H9 (cell line): Measurements from ENCODE around the gene ZBTB20. TPM values are rescaled to one million over a fixed set of nuclear protein-coding genes. Genes with fewer than 3 reads are reported as not detected.

Experiments
- DNase-seq: peaks from one replicate; pipeline ENCODE4 v3.0.0-alpha.2; 2017
- H2AFZ ChIP-seq: one replicate; pipeline ENCODE4 v1.6.1; 2013; ENCODE audit warnings: mild to moderate bottlenecking, low read length, control low read depth, moderate library complexity
- H2AK5ac ChIP-seq: 2 replicates; pipeline ENCODE4 v1.6.1; 2013; ENCODE audit warnings: low read length, control low read depth, mixed read lengths; ENCODE audit not compliant: insufficient read length
- H2BK120ac ChIP-seq: one replicate; pipeline ENCODE4 v1.6.1; 2013; ENCODE audit warnings: low read depth, mild to moderate bottlenecking, low read length, control low read depth, inconsistent platforms; ENCODE audit not compliant: poor library complexity, severe bottlenecking
- H2BK12ac ChIP-seq: 2 replicates; pipeline ENCODE4 v1.6.1; 2013; ENCODE audit warnings: low read length, control low read depth, mixed read lengths, low read depth; ENCODE audit not compliant: insufficient read length
- H2BK15ac ChIP-seq: 2 replicates; pipeline ENCODE4 v1.6.1; 2013; ENCODE audit warnings: low read depth, low read length, control low read depth
- H2BK20ac ChIP-seq: one replicate; pipeline ENCODE4 v1.6.1; 2013; ENCODE audit warnings: low read depth, mild to moderate bottlenecking, low read length, control low read depth, inconsistent platforms; ENCODE audit not compliant: poor library complexity, severe bottlenecking
- H2BK5ac ChIP-seq: 2 replicates; pipeline ENCODE4 v1.6.1; 2013; ENCODE audit warnings: low read length, control low read depth, mixed read lengths; ENCODE audit not compliant: insufficient read length
- H3K14ac ChIP-seq: 2 replicates; pipeline ENCODE4 v1.6.1; 2013; ENCODE audit warnings: low read length, control low read depth; ENCODE audit not compliant: insufficient read depth
- H3K18ac ChIP-seq: 2 replicates; pipeline ENCODE4 v1.6.1; 2013; ENCODE audit warnings: low read depth, mild to moderate bottlenecking, mixed read lengths, low read length, control low read depth; ENCODE audit not compliant: insufficient read length
- H3K23ac ChIP-seq: 2 replicates; pipeline ENCODE4 v1.6.1; 2013; ENCODE audit warnings: low read length, control low read depth, mixed read lengths, low read depth; ENCODE audit not compliant: insufficient read length
- H3K23me2 ChIP-seq: 2 replicates; pipeline ENCODE4 v1.6.1; 2013; ENCODE audit warnings: low read depth, mild to moderate bottlenecking, mixed read lengths, low read length, control low read depth; ENCODE audit not compliant: insufficient read length, poor library complexity, severe bottlenecking
- H3K27ac ChIP-seq: 2 replicates; pipeline ENCODE4 v1.5.1; 2013; ENCODE audit warnings: low read length, control low read depth, mixed read lengths, low read depth; ENCODE audit not compliant: insufficient read length
- H3K27me3 ChIP-seq: 2 replicates; pipeline ENCODE4 v1.6.1; 2013; ENCODE audit warnings: low read length, control low read depth, inconsistent platforms; ENCODE audit not compliant: insufficient read depth
- H3K4ac ChIP-seq: 2 replicates; pipeline ENCODE4 v1.6.1; 2013; ENCODE audit warnings: low read depth, mild to moderate bottlenecking, control low read depth, inconsistent platforms, low read length, moderate library complexity
- H3K4me1 ChIP-seq: 2 replicates; pipeline ENCODE4 v1.6.1; 2013; ENCODE audit warnings: low read length, control low read depth, inconsistent platforms; ENCODE audit not compliant: insufficient read depth
- H3K4me2 ChIP-seq: 2 replicates; pipeline ENCODE4 v1.6.1; 2013; ENCODE audit warnings: low read length, control low read depth, mixed read lengths; ENCODE audit not compliant: insufficient read length, insufficient read depth
- H3K56ac ChIP-seq: 2 replicates; pipeline ENCODE4 v1.6.1; 2013; ENCODE audit warnings: low read depth, mild to moderate bottlenecking, mixed read lengths, low read length, control low read depth; ENCODE audit not compliant: insufficient read length
- H3K79me1 ChIP-seq: 2 replicates; pipeline ENCODE4 v1.6.1; 2013; ENCODE audit warnings: low read depth, mild to moderate bottlenecking, moderate library complexity, low read length, control low read depth, inconsistent platforms; ENCODE audit not compliant: insufficient read depth, poor library complexity, severe bottlenecking
- H3K79me2 ChIP-seq: 2 replicates; pipeline ENCODE4 v1.6.1; 2013; ENCODE audit warnings: low read length, control low read depth, inconsistent platforms; ENCODE audit not compliant: insufficient read depth
- H3K9ac ChIP-seq: 2 replicates; pipeline ENCODE4 v1.6.1; 2013; ENCODE audit warnings: low read length, control low read depth, mixed read lengths; ENCODE audit not compliant: insufficient read length; ENCODE audit errors: extremely low read depth
- H3K9me3 ChIP-seq: one replicate; pipeline ENCODE4 v1.6.1; 2013; ENCODE audit warnings: low read depth, low read length, inconsistent platforms; ENCODE audit not compliant: control insufficient read depth
- H3T11ph ChIP-seq: one replicate; pipeline ENCODE4 v1.6.1; 2013; ENCODE audit warnings: mild to moderate bottlenecking, low read length, control low read depth, inconsistent platforms
- H4K20me1 ChIP-seq: one replicate; pipeline ENCODE4 v1.6.1; 2013; ENCODE audit not compliant: control insufficient read depth, insufficient read length, insufficient read depth
- H4K5ac ChIP-seq: 2 replicates; pipeline ENCODE4 v1.6.1; 2013; ENCODE audit warnings: low read depth, mild to moderate bottlenecking, mixed read lengths, low read length, control low read depth; ENCODE audit not compliant: insufficient read length
- H4K8ac ChIP-seq: replicated peaks from 2 replicates; pipeline ENCODE4 v1.6.1; 2013; ENCODE audit warnings: low read length, control low read depth, mixed read lengths, low read depth; ENCODE audit not compliant: insufficient read length
- H4K91ac ChIP-seq: 2 replicates; pipeline ENCODE4 v1.6.1; 2013; ENCODE audit warnings: low read depth, mild to moderate bottlenecking, moderate library complexity, mixed read lengths, low read length, control low read depth; ENCODE audit not compliant: insufficient read length
- H3K27ac Mint-ChIP-seq, 3 experiments: 2 replicates in 2 of 3; 3 replicates in 1 of 3; pipeline ENCODE4 v1.8.0; 2020 to 2021; ENCODE audit warnings: mixed read lengths in 3 of 3, mild to moderate bottlenecking in 1 of 3, moderate library complexity in 1 of 3
- H3K27me3 Mint-ChIP-seq: 2 replicates; pipeline ENCODE4 v1.8.0; 2021; ENCODE audit warnings: low read depth, mild to moderate bottlenecking, moderate library complexity, mixed read lengths
- H3K36me3 Mint-ChIP-seq, 3 experiments: 2 replicates in 2 of 3; 3 replicates in 1 of 3; pipeline ENCODE4 v1.8.0; 2020 to 2021; ENCODE audit warnings: low read depth in 3 of 3, mixed read lengths in 3 of 3; ENCODE audit not compliant: insufficient read depth in 1 of 3
- H3K4me1 Mint-ChIP-seq, 2 experiments: 2 replicates each; pipeline ENCODE4 v1.8.0; 2020; ENCODE audit warnings: mixed read lengths in 2 of 2
- H3K4me3 Mint-ChIP-seq, 2 experiments: 2 replicates in 1 of 2; 3 replicates in 1 of 2; pipeline ENCODE4 v1.8.0; 2020 to 2021; ENCODE audit warnings: mild to moderate bottlenecking in 2 of 2, mixed read lengths in 2 of 2, moderate library complexity in 1 of 2
- H3K9me3 Mint-ChIP-seq, 2 experiments: 2 replicates in 1 of 2; 3 replicates in 1 of 2; pipeline ENCODE4 v1.8.0; 2020; ENCODE audit warnings: mild to moderate bottlenecking in 2 of 2, mixed read lengths in 2 of 2, moderate library complexity in 1 of 2
- CTCF ChIP-seq: fragments of 200-600 bp; sonication (generic); conservative IDR thresholded peaks from 3 replicates; pipeline ENCODE4 v1.8.0; 2021; ENCODE audit warnings: antibody characterized with exemption, mild to moderate bottlenecking
- WGBS: extraction: QIAGEN DNeasy Blood & Tissue Kit; methylation state at CpG from one replicate; pipeline ENCODE4 v1.1.7; 2013; ENCODE audit warnings: missing lambda C conversion rate, low lambda C conversion rate, mixed read lengths; ENCODE audit not compliant: insufficient read length; ENCODE audit errors: extremely low coverage; 5-methylcytosine and 5-hydroxymethylcytosine counted together
- total RNA-seq: library from RNA; stranded (reverse); gene quantifications from 2 replicates; pipeline ENCODE4 v1.2.1, GENCODE V29; 2021

ZBTB20 gene
- total RNA-seq, 1 experiment from 2014 or later, result 0.70 TPM

DNA sequence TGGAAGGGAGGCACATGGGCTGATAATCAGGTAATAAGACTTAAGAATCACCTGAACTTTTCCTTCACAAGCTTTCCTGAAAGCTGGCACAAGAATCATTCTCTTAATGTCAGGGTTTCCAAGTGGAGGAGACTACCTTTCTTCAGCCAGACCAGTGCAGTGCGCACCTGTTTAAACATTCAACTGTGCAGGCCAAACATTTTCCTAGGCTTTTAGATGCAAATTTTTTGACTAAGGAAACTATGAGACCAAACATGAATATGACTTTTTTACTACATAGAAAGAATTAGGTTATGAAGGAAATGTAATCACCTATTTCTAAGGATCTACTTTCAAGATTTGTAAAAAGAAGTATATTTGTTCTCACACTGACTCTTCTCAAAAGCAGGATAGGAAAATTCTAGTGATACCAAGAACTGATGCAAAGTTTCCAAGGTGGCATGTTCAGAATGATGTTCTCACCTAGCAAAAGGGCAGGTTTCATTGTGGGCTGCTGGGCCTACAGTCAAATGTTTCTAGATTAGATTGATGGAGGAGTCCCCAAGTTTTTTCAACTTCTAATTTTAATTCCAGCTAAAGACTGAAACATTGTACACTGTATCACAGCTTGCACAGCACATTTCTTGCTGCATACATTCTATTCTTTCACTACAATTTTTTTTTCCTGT is 514.2 kb downstream of the ZBTB20 start:
- Mint-ChIP-seq H3K4me1 (peaks cover 2 to 5% of the 10 kb centered on the region in 2 experiments; a peak in 3 of 4 replicates), H3K27ac (no peak overlapping the region), H3K27me3 (no peaks in the 10 kb centered on the region), H3K36me3 (peaks cover 0 to 7% (median 4%) of the 10 kb centered on the region in 3 experiments; a peak in 4 of 7 replicates), H3K4me3 (no peak overlapping the region), H3K9me3 (peaks cover 7% of the 10 kb centered on the region in 2 experiments; a peak in 4 of 5 replicates)
- no CpG with 5 or more reads among the region's 1 CpG for WGBS
- no peaks in the 10 kb centered on the region for H3K79me1 ChIP-seq
- no peak overlapping the region for H2BK20ac ChIP-seq
- H3T11ph ChIP-seq, result no peak overlapping the region
- H3K27me3 ChIP-seq, result no peaks in the 10 kb centered on the region
- no peak overlapping the region for H4K8ac ChIP-seq
- H3K27ac ChIP-seq, result no peak overlapping the region
- H3K56ac ChIP-seq, result no peak overlapping the region
- no peak overlapping the region for H3K4me2 ChIP-seq
- H3K4me1 ChIP-seq, result no peaks in the 10 kb centered on the region
- no peak overlapping the region for H2AK5ac ChIP-seq
- H3K14ac ChIP-seq, result no peak overlapping the region
- TF ChIP-seq CTCF, result no peak
- no peak overlapping the region for H2BK5ac ChIP-seq
- no peaks in the 10 kb centered on the region for H3K9me3 ChIP-seq
- no peak overlapping the region for H2BK12ac ChIP-seq
- H2BK120ac ChIP-seq, result no peak overlapping the region
- H3K79me2 ChIP-seq, result no peaks in the 10 kb centered on the region
- no peak overlapping the region for H3K4ac ChIP-seq
- H3K23ac ChIP-seq, result no peak overlapping the region
- no peaks in the 10 kb centered on the region for H4K20me1 ChIP-seq
- no peak overlapping the region for H3K9ac ChIP-seq
- no peak overlapping the region for H2BK15ac ChIP-seq
- H4K5ac ChIP-seq, result no peak overlapping the region
- no peak overlapping the region for H4K91ac ChIP-seq
- H2AFZ ChIP-seq, result no peak overlapping the region
- no peak overlapping the region for H3K18ac ChIP-seq
- DNase-seq, result no peak
- H3K23me2 ChIP-seq, result no peaks in the 10 kb centered on the region
